GM23338 (cell line): ENCODE measurements around the gene TPRG1. TPM values are rescaled to one million over a fixed set of nuclear protein-coding genes. Genes with fewer than 3 reads are reported as not detected.

Experiments used
- ATAC-seq: fragments of 200-7000 bp; cut with Tn5 transposase; 3 replicates; pipeline ENCODE4 v1.9.1; 2020
- DNase-seq: peaks from one replicate; pipeline ENCODE4 v3.0.0-alpha.2; 2015; ENCODE audit warnings: low spot score
- H2AFZ ChIP-seq: fragments of 200-600 bp; sonication (generic); 2 replicates; pipeline ENCODE4 v1.8.0; 2016; ENCODE audit warnings: antibody characterized with exemption, mild to moderate bottlenecking, moderate library complexity
- H3F3A ChIP-seq: fragments of 200-600 bp; sonication (generic); replicated peaks from 2 replicates; pipeline ENCODE4 v1.8.0; 2017; ENCODE audit warnings: antibody characterized with exemption, mixed run types, low read depth
- H3K27ac ChIP-seq: fragments of 200-600 bp; sonication (generic); 2 replicates; pipeline ENCODE4 v1.6.1; 2016; ENCODE audit warnings: low read depth
- H3K27me3 ChIP-seq: fragments of 200-600 bp; sonication (generic); 2 replicates; pipeline ENCODE4 v1.8.0; 2016; ENCODE audit warnings: mild to moderate bottlenecking, mixed run types, moderate library complexity; ENCODE audit not compliant: insufficient read depth
- H3K36me3 ChIP-seq: fragments of 200-600 bp; sonication (generic); 2 replicates; pipeline ENCODE4 v1.8.0; 2016; ENCODE audit warnings: mild to moderate bottlenecking; ENCODE audit not compliant: insufficient read depth
- H3K4me1 ChIP-seq: fragments of 200-600 bp; sonication (generic); 2 replicates; pipeline ENCODE4 v1.8.0; 2016; ENCODE audit warnings: mild to moderate bottlenecking, moderate library complexity; ENCODE audit not compliant: insufficient read depth
- H3K4me2 ChIP-seq: fragments of 200-600 bp; sonication (generic); 2 replicates; pipeline ENCODE4 v1.7.1; 2017; ENCODE audit warnings: mixed run types
- H3K4me3 ChIP-seq: fragments of 200-600 bp; sonication (generic); 2 replicates; pipeline ENCODE4 v1.6.1; 2016; ENCODE audit warnings: mixed run types
- H3K79me2 ChIP-seq: fragments of 200-600 bp; sonication (generic); replicated peaks from 2 replicates; pipeline ENCODE4 v1.8.0; 2017; ENCODE audit warnings: mild to moderate bottlenecking; ENCODE audit not compliant: insufficient read depth
- H3K9me2 ChIP-seq: fragments of 200-600 bp; sonication (generic); 2 replicates; pipeline ENCODE4 v1.8.0; 2017; ENCODE audit not compliant: insufficient read depth
- H4K20me1 ChIP-seq: fragments of 200-600 bp; sonication (generic); replicated peaks from 2 replicates; pipeline ENCODE4 v1.8.0; 2017; ENCODE audit warnings: mild to moderate bottlenecking; ENCODE audit not compliant: insufficient read depth
- H3K27ac Mint-ChIP-seq: 2 replicates; pipeline ENCODE4 v1.8.0; 2020; ENCODE audit warnings: inconsistent platforms, mild to moderate bottlenecking, moderate library complexity, mixed read lengths
- H3K27me3 Mint-ChIP-seq: 3 replicates; pipeline ENCODE4 v1.8.0; 2022; ENCODE audit warnings: low read depth, mild to moderate bottlenecking, moderate library complexity, mixed read lengths, inconsistent platforms; ENCODE audit not compliant: insufficient read depth, poor library complexity
- H3K36me3 Mint-ChIP-seq: 3 replicates; pipeline ENCODE4 v1.8.0; 2021; ENCODE audit warnings: low read depth, mild to moderate bottlenecking, inconsistent platforms, moderate library complexity, mixed read lengths
- H3K4me1 Mint-ChIP-seq: 3 replicates; pipeline ENCODE4 v1.8.0; 2020; ENCODE audit warnings: mild to moderate bottlenecking, inconsistent platforms, mixed read lengths
- H3K4me3 Mint-ChIP-seq: 3 replicates; pipeline ENCODE4 v1.8.0; 2021; ENCODE audit warnings: moderate library complexity, mild to moderate bottlenecking, inconsistent platforms, mixed read lengths
- H3K9me3 Mint-ChIP-seq: 3 replicates; pipeline ENCODE4 v1.8.0; 2020; ENCODE audit warnings: moderate library complexity, mild to moderate bottlenecking, inconsistent platforms, mixed read lengths
- CREB1 ChIP-seq: fragments of 250-450 bp; sonication (Bioruptor Pico); IDR thresholded peaks from 2 replicates; pipeline ENCODE4 v1.5.0; 2020; ENCODE audit warnings: low read depth, mild to moderate bottlenecking, moderate library complexity
- CTCF ChIP-seq, 2 experiments: fragments of 200-600 bp in 1 of 2; sonication (generic) in 1 of 2; conservative IDR thresholded peaks; 2 replicates each; pipeline versions ENCODE4 v1.5.1 to v1.6.1; 2016 to 2017; ENCODE audit warnings: antibody characterized with exemption in 2 of 2, low read depth in 2 of 2, mild to moderate bottlenecking in 2 of 2, moderate library complexity in 1 of 2
- EZH2 ChIP-seq: fragments of 200-600 bp; sonication (generic); IDR thresholded peaks from one replicate; pipeline ENCODE4 v1.8.0; 2017; ENCODE audit warnings: antibody characterized with exemption, mild to moderate bottlenecking, low read depth; ENCODE audit not compliant: unreplicated experiment
- EZH2phosphoT487 ChIP-seq: fragments of 200-600 bp; sonication (generic); IDR thresholded peaks from one replicate; pipeline ENCODE4 v1.8.1; 2018; ENCODE audit warnings: antibody characterized with exemption; ENCODE audit not compliant: unreplicated experiment
- JUNB ChIP-seq: IDR thresholded peaks from one replicate; pipeline ENCODE4 v1.6.1; 2016; ENCODE audit warnings: antibody characterized with exemption; ENCODE audit not compliant: unreplicated experiment
- NANOG ChIP-seq: IDR thresholded peaks from 2 replicates; pipeline ENCODE4 v1.6.1; 2016; ENCODE audit warnings: antibody characterized with exemption, borderline replicate concordance
- POLR2AphosphoS5 ChIP-seq: IDR thresholded peaks from 2 replicates; pipeline ENCODE4 v1.6.1; 2016; ENCODE audit warnings: antibody characterized with exemption, low read depth
- STAT1 ChIP-seq: IDR thresholded peaks from one replicate; pipeline ENCODE4 v1.6.1; 2016; ENCODE audit warnings: antibody characterized with exemption; ENCODE audit not compliant: unreplicated experiment
- ZNF114 ChIP-seq: fragments of 250-450 bp; sonication (Bioruptor Pico); IDR thresholded peaks from 2 replicates; pipeline ENCODE4 v1.5.0; 2020; ENCODE audit warnings: mild to moderate bottlenecking, moderate library complexity
- ZNF331 ChIP-seq: fragments of 250-450 bp; sonication (Bioruptor Pico); IDR thresholded peaks from 2 replicates; pipeline ENCODE4 v1.5.0; 2020; ENCODE audit warnings: low read depth, mild to moderate bottlenecking, moderate library complexity
- polyA plus RNA-seq: library from polyadenylated mRNA; unstranded; fragments of >200 nt; fragmentation: Nextera tagmentation; extraction: Ambion mirVana; gene quantifications from 2 replicates; pipeline ENCODE4 v1.2.1, GENCODE V29; 2016
- total RNA-seq: library from RNA; depleted of rRNA; stranded (reverse); fragments of >200 nt; shearing (Covaris generic); gene quantifications from 2 replicates; pipeline ENCODE4 v1.2.3, GENCODE V29; 2014
- TF ChIP-seq, protein P1 (sequence below): fragments of 250-450 bp; sonication (Bioruptor Pico); IDR thresholded peaks from 2 replicates; pipeline ENCODE4 v1.5.0; 2020; ENCODE audit warnings: mild to moderate bottlenecking, moderate library complexity
- TF ChIP-seq, protein P2 (sequence below): IDR thresholded peaks from 2 replicates; pipeline ENCODE4 v1.6.1; 2016; ENCODE audit warnings: antibody characterized with exemption
- TF ChIP-seq, protein P3 (sequence below): IDR thresholded peaks from one replicate; pipeline ENCODE4 v1.6.1; 2018; ENCODE audit warnings: antibody characterized with exemption; ENCODE audit not compliant: unreplicated experiment

TPRG1 gene
- total and polyA plus RNA-seq, 2 experiments from 2014 or later = 0.74 to 1.7 TPM

DNA sequence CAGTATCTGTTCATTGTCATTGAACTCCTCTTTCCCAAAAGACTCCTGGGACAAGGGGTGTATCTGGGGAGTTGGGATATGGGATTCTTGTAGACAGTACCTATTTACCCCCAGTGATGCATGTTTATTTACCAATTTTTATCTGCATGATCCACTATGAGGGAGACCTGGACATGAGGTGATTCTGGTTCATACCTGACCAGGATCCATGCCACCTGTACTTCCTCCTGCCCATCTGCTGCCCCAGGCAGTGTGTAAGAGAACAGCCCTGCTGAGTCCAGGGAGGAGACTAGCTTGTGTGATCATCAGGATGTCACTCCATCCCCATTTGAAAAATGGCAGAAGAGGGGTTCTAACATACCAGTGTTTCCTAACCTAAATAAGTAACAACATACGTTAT lies 3.1 kb upstream of the TPRG1 start:
- Histone ChIP-seq H3K27me3 (no peaks in the 10 kb centered on the region), H3K9me2 (no peaks in the 10 kb centered on the region), H3K27ac (no peak overlapping the region), H3K79me2 (no peaks in the 10 kb centered on the region), H2AFZ (no peak overlapping the region), H3K4me3 (no peak overlapping the region), H3K36me3 (no peaks in the 10 kb centered on the region), H4K20me1 (no peaks in the 10 kb centered on the region), H3F3A (no peaks in the 10 kb centered on the region), H3K4me1 (no peaks in the 10 kb centered on the region), H3K4me2 (no peak overlapping the region)
- Mint-ChIP-seq H3K27ac (no peak overlapping the region), H3K36me3 (no peaks in the 10 kb centered on the region), H3K9me3 (no peaks in the 10 kb centered on the region), H3K4me3 (no peak overlapping the region), H3K27me3 (no peaks in the 10 kb centered on the region), H3K4me1 (peaks cover 18% of the 10 kb centered on the region)
- TF ChIP-seq NANOG = no peak
- no peak for TF ChIP-seq ZNF331
- TF ChIP-seq, protein P1, sequence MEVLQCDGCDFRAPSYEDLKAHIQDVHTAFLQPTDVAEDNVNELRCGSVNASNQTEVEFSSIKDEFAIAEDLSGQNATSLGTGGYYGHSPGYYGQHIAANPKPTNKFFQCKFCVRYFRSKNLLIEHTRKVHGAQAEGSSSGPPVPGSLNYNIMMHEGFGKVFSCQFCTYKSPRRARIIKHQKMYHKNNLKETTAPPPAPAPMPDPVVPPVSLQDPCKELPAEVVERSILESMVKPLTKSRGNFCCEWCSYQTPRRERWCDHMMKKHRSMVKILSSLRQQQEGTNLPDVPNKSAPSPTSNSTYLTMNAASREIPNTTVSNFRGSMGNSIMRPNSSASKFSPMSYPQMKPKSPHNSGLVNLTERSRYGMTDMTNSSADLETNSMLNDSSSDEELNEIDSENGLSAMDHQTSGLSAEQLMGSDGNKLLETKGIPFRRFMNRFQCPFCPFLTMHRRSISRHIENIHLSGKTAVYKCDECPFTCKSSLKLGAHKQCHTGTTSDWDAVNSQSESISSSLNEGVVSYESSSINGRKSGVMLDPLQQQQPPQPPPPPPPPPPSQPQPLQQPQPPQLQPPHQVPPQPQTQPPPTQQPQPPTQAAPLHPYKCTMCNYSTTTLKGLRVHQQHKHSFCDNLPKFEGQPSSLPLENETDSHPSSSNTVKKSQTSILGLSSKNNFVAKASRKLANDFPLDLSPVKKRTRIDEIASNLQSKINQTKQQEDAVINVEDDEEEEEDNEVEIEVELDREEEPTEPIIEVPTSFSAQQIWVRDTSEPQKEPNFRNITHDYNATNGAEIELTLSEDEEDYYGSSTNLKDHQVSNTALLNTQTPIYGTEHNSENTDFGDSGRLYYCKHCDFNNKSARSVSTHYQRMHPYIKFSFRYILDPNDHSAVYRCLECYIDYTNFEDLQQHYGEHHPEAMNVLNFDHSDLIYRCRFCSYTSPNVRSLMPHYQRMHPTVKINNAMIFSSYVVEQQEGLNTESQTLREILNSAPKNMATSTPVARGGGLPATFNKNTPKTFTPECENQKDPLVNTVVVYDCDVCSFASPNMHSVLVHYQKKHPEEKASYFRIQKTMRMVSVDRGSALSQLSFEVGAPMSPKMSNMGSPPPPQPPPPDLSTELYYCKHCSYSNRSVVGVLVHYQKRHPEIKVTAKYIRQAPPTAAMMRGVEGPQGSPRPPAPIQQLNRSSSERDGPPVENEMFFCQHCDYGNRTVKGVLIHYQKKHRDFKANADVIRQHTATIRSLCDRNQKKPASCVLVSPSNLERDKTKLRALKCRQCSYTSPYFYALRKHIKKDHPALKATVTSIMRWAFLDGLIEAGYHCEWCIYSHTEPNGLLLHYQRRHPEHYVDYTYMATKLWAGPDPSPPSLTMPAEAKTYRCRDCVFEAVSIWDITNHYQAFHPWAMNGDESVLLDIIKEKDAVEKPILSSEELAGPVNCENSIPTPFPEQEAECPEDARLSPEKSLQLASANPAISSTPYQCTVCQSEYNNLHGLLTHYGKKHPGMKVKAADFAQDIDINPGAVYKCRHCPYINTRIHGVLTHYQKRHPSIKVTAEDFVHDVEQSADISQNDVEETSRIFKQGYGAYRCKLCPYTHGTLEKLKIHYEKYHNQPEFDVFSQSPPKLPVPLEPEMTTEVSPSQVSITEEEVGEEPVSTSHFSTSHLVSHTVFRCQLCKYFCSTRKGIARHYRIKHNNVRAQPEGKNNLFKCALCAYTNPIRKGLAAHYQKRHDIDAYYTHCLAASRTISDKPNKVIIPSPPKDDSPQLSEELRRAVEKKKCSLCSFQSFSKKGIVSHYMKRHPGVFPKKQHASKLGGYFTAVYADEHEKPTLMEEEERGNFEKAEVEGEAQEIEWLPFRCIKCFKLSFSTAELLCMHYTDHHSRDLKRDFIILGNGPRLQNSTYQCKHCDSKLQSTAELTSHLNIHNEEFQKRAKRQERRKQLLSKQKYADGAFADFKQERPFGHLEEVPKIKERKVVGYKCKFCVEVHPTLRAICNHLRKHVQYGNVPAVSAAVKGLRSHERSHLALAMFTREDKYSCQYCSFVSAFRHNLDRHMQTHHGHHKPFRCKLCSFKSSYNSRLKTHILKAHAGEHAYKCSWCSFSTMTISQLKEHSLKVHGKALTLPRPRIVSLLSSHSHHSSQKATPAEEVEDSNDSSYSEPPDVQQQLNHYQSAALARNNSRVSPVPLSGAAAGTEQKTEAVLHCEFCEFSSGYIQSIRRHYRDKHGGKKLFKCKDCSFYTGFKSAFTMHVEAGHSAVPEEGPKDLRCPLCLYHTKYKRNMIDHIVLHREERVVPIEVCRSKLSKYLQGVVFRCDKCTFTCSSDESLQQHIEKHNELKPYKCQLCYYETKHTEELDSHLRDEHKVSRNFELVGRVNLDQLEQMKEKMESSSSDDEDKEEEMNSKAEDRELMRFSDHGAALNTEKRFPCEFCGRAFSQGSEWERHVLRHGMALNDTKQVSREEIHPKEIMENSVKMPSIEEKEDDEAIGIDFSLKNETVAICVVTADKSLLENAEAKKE (CRISPR knock-in tag) = no peak
- TF ChIP-seq CTCF (conservative IDR thresholded peaks at IDR 0.05; ENCODE audit: low read depth in 2 of 2) = no peak
- no peak for TF ChIP-seq ZNF114
- TF ChIP-seq EZH2 = no peak
- TF ChIP-seq, protein P2, sequence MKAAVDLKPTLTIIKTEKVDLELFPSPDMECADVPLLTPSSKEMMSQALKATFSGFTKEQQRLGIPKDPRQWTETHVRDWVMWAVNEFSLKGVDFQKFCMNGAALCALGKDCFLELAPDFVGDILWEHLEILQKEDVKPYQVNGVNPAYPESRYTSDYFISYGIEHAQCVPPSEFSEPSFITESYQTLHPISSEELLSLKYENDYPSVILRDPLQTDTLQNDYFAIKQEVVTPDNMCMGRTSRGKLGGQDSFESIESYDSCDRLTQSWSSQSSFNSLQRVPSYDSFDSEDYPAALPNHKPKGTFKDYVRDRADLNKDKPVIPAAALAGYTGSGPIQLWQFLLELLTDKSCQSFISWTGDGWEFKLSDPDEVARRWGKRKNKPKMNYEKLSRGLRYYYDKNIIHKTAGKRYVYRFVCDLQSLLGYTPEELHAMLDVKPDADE = no peak
- no peak for TF ChIP-seq EZH2phosphoT487
- TF ChIP-seq STAT1 = no peak
- no peak for TF ChIP-seq CREB1 (CRISPR knock-in tag)
- TF ChIP-seq, protein P3, sequence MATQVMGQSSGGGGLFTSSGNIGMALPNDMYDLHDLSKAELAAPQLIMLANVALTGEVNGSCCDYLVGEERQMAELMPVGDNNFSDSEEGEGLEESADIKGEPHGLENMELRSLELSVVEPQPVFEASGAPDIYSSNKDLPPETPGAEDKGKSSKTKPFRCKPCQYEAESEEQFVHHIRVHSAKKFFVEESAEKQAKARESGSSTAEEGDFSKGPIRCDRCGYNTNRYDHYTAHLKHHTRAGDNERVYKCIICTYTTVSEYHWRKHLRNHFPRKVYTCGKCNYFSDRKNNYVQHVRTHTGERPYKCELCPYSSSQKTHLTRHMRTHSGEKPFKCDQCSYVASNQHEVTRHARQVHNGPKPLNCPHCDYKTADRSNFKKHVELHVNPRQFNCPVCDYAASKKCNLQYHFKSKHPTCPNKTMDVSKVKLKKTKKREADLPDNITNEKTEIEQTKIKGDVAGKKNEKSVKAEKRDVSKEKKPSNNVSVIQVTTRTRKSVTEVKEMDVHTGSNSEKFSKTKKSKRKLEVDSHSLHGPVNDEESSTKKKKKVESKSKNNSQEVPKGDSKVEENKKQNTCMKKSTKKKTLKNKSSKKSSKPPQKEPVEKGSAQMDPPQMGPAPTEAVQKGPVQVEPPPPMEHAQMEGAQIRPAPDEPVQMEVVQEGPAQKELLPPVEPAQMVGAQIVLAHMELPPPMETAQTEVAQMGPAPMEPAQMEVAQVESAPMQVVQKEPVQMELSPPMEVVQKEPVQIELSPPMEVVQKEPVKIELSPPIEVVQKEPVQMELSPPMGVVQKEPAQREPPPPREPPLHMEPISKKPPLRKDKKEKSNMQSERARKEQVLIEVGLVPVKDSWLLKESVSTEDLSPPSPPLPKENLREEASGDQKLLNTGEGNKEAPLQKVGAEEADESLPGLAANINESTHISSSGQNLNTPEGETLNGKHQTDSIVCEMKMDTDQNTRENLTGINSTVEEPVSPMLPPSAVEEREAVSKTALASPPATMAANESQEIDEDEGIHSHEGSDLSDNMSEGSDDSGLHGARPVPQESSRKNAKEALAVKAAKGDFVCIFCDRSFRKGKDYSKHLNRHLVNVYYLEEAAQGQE = no peak
- no peak for TF ChIP-seq JUNB
- no peak for TF ChIP-seq POLR2AphosphoS5
- no peak for ATAC-seq
- no peak for DNase-seq
